H1 (cell line): ENCODE results near the gene COMP. TPM values are rescaled to one million over a fixed set of nuclear protein-coding genes. Genes with fewer than 3 reads are reported as not detected.

ENCODE experiments used
- CTCF ChIA-PET: fragments of 300-600 bp; sonication (Branson Sonifier 250); formaldehyde crosslinking; loops from one replicate; lab custom pipeline; 2021; ENCODE audit not compliant: partially characterized antibody; lab: Charles Lee
- POLR2A ChIA-PET: fragments of 300-600 bp; sonication (Branson Sonifier 250); formaldehyde crosslinking; loops from one replicate; lab custom pipeline; 2021; ENCODE audit warnings: inconsistent platforms; ENCODE audit not compliant: partially characterized antibody; lab: Charles Lee
- DNase-seq, 2 experiments: peaks; one replicate each; pipeline versions ENCODE4 v3.0.0 to v3.0.0-alpha.2; 2010 to 2022; ENCODE audit warnings: low spot score in 2 of 2, low read depth in 1 of 2, mixed read lengths in 1 of 2
- FAIRE-seq: peaks from 2 replicates; lab custom pipeline; 2011; peaks lifted over from hg19 to GRCh38; lab: Jason Lieb, UNC
- H2AFZ ChIP-seq: 2 replicates; pipeline ENCODE4 v1.8.1; 2012; ENCODE audit warnings: low read length, inconsistent platforms
- H2AK5ac ChIP-seq: 2 replicates; pipeline ENCODE4 v1.6.1; 2013; ENCODE audit warnings: low read depth, low read length
- H2BK120ac ChIP-seq: replicated peaks from 2 replicates; pipeline ENCODE3; 2013; ENCODE audit warnings: low read depth, low read length, inconsistent platforms
- H2BK12ac ChIP-seq: 2 replicates; pipeline ENCODE4 v1.6.1; 2013; ENCODE audit warnings: low read depth, low read length
- H2BK15ac ChIP-seq: 2 replicates; pipeline ENCODE4 v1.6.1; 2013; ENCODE audit warnings: low read length
- H2BK20ac ChIP-seq: 2 replicates; pipeline ENCODE4 v1.6.1; 2013; ENCODE audit warnings: low read length
- H2BK5ac ChIP-seq: 2 replicates; pipeline ENCODE4 v1.6.1; 2013; ENCODE audit warnings: low read depth, low read length
- H3K14ac ChIP-seq: 2 replicates; pipeline ENCODE4 v1.6.1; 2013; ENCODE audit warnings: inconsistent platforms; ENCODE audit not compliant: insufficient read length
- H3K18ac ChIP-seq: 2 replicates; pipeline ENCODE4 v1.6.1; 2013; ENCODE audit warnings: low read length; ENCODE audit errors: extremely low read depth
- H3K23ac ChIP-seq: 2 replicates; pipeline ENCODE4 v1.6.1; 2013; ENCODE audit warnings: inconsistent platforms; ENCODE audit not compliant: insufficient read length
- H3K23me2 ChIP-seq: 2 replicates; pipeline ENCODE4 v1.6.1; 2013; ENCODE audit warnings: low read depth, low read length
- H3K27ac ChIP-seq: 2 replicates; pipeline ENCODE4 v1.6.1; 2011; ENCODE audit warnings: low read depth, low read length, inconsistent platforms
- H3K27me3 ChIP-seq, 4 experiments: replicated peaks in 1 of 4; 1 replicate in 1 of 4; 2 replicates in 3 of 4; pipeline versions ENCODE4 v1.6.1 to v1.8.1; 2011 to 2013; ENCODE audit warnings: low read length in 3 of 4, mild to moderate bottlenecking in 3 of 4, inconsistent platforms in 2 of 4, mixed read lengths in 2 of 4, moderate library complexity in 1 of 4; ENCODE audit not compliant: control insufficient read depth in 3 of 4, insufficient read depth in 3 of 4; ENCODE audit errors: extremely low read depth in 1 of 4
- H3K36me3 ChIP-seq, 4 experiments: 2 replicates each; pipeline versions ENCODE4 v1.6.1 to v1.8.1; 2011 to 2013; ENCODE audit warnings: mild to moderate bottlenecking in 4 of 4, low read length in 3 of 4, moderate library complexity in 2 of 4, control low read depth in 1 of 4, inconsistent platforms in 1 of 4; ENCODE audit not compliant: insufficient read depth in 4 of 4, control insufficient read depth in 2 of 4
- H3K4ac ChIP-seq: replicated peaks from 2 replicates; pipeline ENCODE3; 2013; ENCODE audit warnings: low read length, low read depth, mixed read lengths, inconsistent platforms; ENCODE audit not compliant: insufficient read length
- H3K4me1 ChIP-seq, 4 experiments: replicated peaks in 1 of 4; 1 replicate in 1 of 4; 2 replicates in 3 of 4; pipeline versions ENCODE4 v1.6.1 to v1.8.1; 2011 to 2013; ENCODE audit warnings: low read length in 3 of 4, inconsistent platforms in 2 of 4, mixed read lengths in 1 of 4; ENCODE audit not compliant: insufficient read depth in 4 of 4, control insufficient read depth in 3 of 4
- H3K4me2 ChIP-seq, 2 experiments: 2 replicates each; pipeline versions ENCODE4 v1.6.1 to v1.8.1; 2011 to 2013; ENCODE audit warnings: low read depth in 2 of 2, low read length in 2 of 2, control low read depth in 1 of 2, inconsistent platforms in 1 of 2, mild to moderate bottlenecking in 1 of 2; ENCODE audit not compliant: insufficient read depth in 1 of 2
- H3K4me3 ChIP-seq, 4 experiments: fragments of 200-600, 300-600 bp in 1 of 4; sonication (generic), shearing (Covaris generic), sonication (Bioruptor Twin) in 1 of 4; 2 replicates each; pipeline versions ENCODE4 v1.5.1 to v1.8.1; 2011 to 2016; ENCODE audit warnings: low read length in 4 of 4, low read depth in 3 of 4, control low read depth in 2 of 4, inconsistent platforms in 2 of 4, mild to moderate bottlenecking in 2 of 4, mixed read lengths in 1 of 4, moderate library complexity in 1 of 4; ENCODE audit not compliant: insufficient read depth in 2 of 4; ENCODE audit errors: extremely low read depth in 1 of 4
- H3K56ac ChIP-seq: replicated peaks from 2 replicates; pipeline ENCODE3; 2013; ENCODE audit warnings: low read depth, mild to moderate bottlenecking, mixed read lengths, low read length, inconsistent platforms; ENCODE audit not compliant: insufficient read length
- H3K79me1 ChIP-seq: 2 replicates; pipeline ENCODE4 v1.6.1; 2013; ENCODE audit warnings: low read depth, low read length, control low read depth
- H3K79me2 ChIP-seq, 2 experiments: 2 replicates each; pipeline versions ENCODE4 v1.6.1 to v1.8.1; 2012 to 2013; ENCODE audit warnings: low read length in 2 of 2, mild to moderate bottlenecking in 2 of 2, inconsistent platforms in 1 of 2; ENCODE audit not compliant: insufficient read depth in 2 of 2, control insufficient read depth in 1 of 2
- H3K9ac ChIP-seq, 4 experiments: replicated peaks in 1 of 4; 1 replicate in 1 of 4; 2 replicates in 3 of 4; pipeline versions ENCODE4 v1.6.1 to v1.8.1; 2011 to 2013; ENCODE audit warnings: low read depth in 3 of 4, low read length in 3 of 4, control low read depth in 2 of 4, mild to moderate bottlenecking in 2 of 4, moderate library complexity in 2 of 4, inconsistent platforms in 1 of 4; ENCODE audit errors: extremely low read depth in 1 of 4
- H3K9me3 ChIP-seq, 2 experiments: 2 replicates each; pipeline versions ENCODE4 v1.6.1 to v1.8.1; 2012 to 2013; ENCODE audit warnings: mild to moderate bottlenecking in 2 of 2, moderate library complexity in 2 of 2, control low read depth in 1 of 2, inconsistent platforms in 1 of 2, low read depth in 1 of 2, low read length in 1 of 2, mixed read lengths in 1 of 2; ENCODE audit not compliant: insufficient read depth in 2 of 2
- H4K20me1 ChIP-seq, 2 experiments: replicated peaks in 1 of 2; 2 replicates each; pipeline versions ENCODE3 to v1.8.1; 2011 to 2013; ENCODE audit warnings: inconsistent platforms in 2 of 2, low read length in 2 of 2, mild to moderate bottlenecking in 1 of 2; ENCODE audit not compliant: insufficient read depth in 2 of 2, control insufficient read depth in 1 of 2
- H4K5ac ChIP-seq: 2 replicates; pipeline ENCODE4 v1.6.1; 2013; ENCODE audit warnings: low read length, low read depth, mixed read lengths, inconsistent platforms; ENCODE audit not compliant: insufficient read length
- H4K8ac ChIP-seq: 2 replicates; pipeline ENCODE4 v1.8.0; 2013; ENCODE audit warnings: mild to moderate bottlenecking, moderate library complexity, low read length, inconsistent platforms; ENCODE audit not compliant: insufficient read depth; ENCODE audit errors: extremely low read depth
- H4K91ac ChIP-seq: replicated peaks from 2 replicates; pipeline ENCODE3; 2013; ENCODE audit warnings: low read length, mixed read lengths, inconsistent platforms; ENCODE audit not compliant: insufficient read length
- CTBP2 ChIP-seq: IDR thresholded peaks from 2 replicates; pipeline ENCODE4 v1.7.0; 2011; ENCODE audit warnings: borderline replicate concordance, mild to moderate bottlenecking, moderate library complexity, mixed read lengths, low read length; ENCODE audit not compliant: insufficient read depth, insufficient read length
- POU5F1 ChIP-seq: IDR thresholded peaks from 2 replicates; pipeline ENCODE4 v1.6.1; 2011; ENCODE audit warnings: low read depth, mild to moderate bottlenecking, low read length, moderate library complexity
- RFX5 ChIP-seq: IDR thresholded peaks from 2 replicates; pipeline ENCODE4 v1.6.1; 2011; ENCODE audit warnings: low read depth, low read length, improper control_type of control experiment, borderline replicate concordance
- RXRA ChIP-seq: IDR thresholded peaks from 2 replicates; pipeline ENCODE4 v1.6.1; 2011; ENCODE audit warnings: low read depth, mild to moderate bottlenecking, low read length, moderate library complexity; ENCODE audit not compliant: insufficient read depth
- SIN3A ChIP-seq, 2 experiments: IDR thresholded peaks in 1 of 2; conservative IDR thresholded peaks in 1 of 2; 2 replicates each; pipeline ENCODE4 v1.6.1; 2011 to 2012; ENCODE audit warnings: low read length in 2 of 2, improper control_type of control experiment in 1 of 2, low read depth in 1 of 2, mild to moderate bottlenecking in 1 of 2
- SIRT6 ChIP-seq: IDR thresholded peaks from one replicate; pipeline ENCODE4 v1.7.1; 2012; ENCODE audit warnings: low read length, inconsistent platforms
- SP2 ChIP-seq: IDR thresholded peaks from 2 replicates; pipeline ENCODE4 v1.6.1; 2012; ENCODE audit warnings: mild to moderate bottlenecking, low read length, inconsistent platforms
- SP4 ChIP-seq: IDR thresholded peaks from 2 replicates; pipeline ENCODE4 v1.6.1; 2012; ENCODE audit warnings: low read length, inconsistent platforms
- SRF ChIP-seq: IDR thresholded peaks from 2 replicates; pipeline ENCODE4 v1.6.1; 2011; ENCODE audit warnings: mild to moderate bottlenecking, low read depth, low read length, moderate library complexity
- TAF7 ChIP-seq: optimal IDR thresholded peaks from 2 replicates; pipeline ENCODE3; 2011; ENCODE audit warnings: low read depth, mild to moderate bottlenecking, inconsistent platforms, low read length, moderate library complexity, borderline replicate concordance
- ZNF274 ChIP-seq: IDR thresholded peaks from 2 replicates; pipeline ENCODE4 v1.7.0; 2012; ENCODE audit warnings: low read length, borderline replicate concordance; ENCODE audit errors: extremely low read depth
- WGBS, 2 experiments: shearing (Covaris generic) in 1 of 2; methylation state at CpG; one replicate each; pipeline versions ENCODE4 v1.1.6 to v1.1.7; 2013 to 2015; ENCODE audit warnings: low lambda C conversion rate in 2 of 2, mixed read lengths in 2 of 2, inconsistent platforms in 1 of 2, low coverage in 1 of 2, missing lambda C conversion rate in 1 of 2; ENCODE audit not compliant: insufficient replicate concordance in 2 of 2, insufficient coverage in 1 of 2, insufficient read length in 1 of 2; ENCODE audit errors: extremely low coverage in 1 of 2, missing lambda C conversion rate in 1 of 2; 5-methylcytosine and 5-hydroxymethylcytosine counted together
- polyA plus RNA-seq, 7 experiments: library from polyadenylated mRNA; depleted of rRNA in 3 of 7; stranded (reverse) in 5 of 7; unstranded in 2 of 7; fragments of >200 nt in 5 of 7; fragments of 200-250 nt in 2 of 7; gene quantifications; 1 replicate in 5 of 7; 2 replicates in 1 of 7; 4 replicates in 1 of 7; pipeline versions ENCODE4 v1.2.1 to v1.2.3, GENCODE V29; 2011 to 2013; ENCODE audit warnings: missing spikeins in 2 of 7, mixed read lengths in 2 of 7
- total RNA-seq: library from RNA; stranded (reverse); fragmentation: NEBNext Ultra II Directional; extraction: Animal tissue kit (Norgen Biotek cat#: 25700); gene quantifications from 2 replicates; pipeline ENCODE4 v1.2.1, GENCODE V29; 2021
- TF ChIP-seq, protein P1 (sequence below): IDR thresholded peaks from 2 replicates; pipeline ENCODE4 v1.6.1; 2012; ENCODE audit warnings: inconsistent platforms
- TF ChIP-seq, protein P2 (sequence below): IDR thresholded peaks from 2 replicates; pipeline ENCODE4 v1.6.1; 2012; ENCODE audit warnings: inconsistent platforms

Gene COMP
- total and polyA plus RNA-seq, 2 of the 8 experiments (the other 6 are each of a cell fraction or from before 2014, with no cell fraction given), result 0.17 TPM

DNA sequence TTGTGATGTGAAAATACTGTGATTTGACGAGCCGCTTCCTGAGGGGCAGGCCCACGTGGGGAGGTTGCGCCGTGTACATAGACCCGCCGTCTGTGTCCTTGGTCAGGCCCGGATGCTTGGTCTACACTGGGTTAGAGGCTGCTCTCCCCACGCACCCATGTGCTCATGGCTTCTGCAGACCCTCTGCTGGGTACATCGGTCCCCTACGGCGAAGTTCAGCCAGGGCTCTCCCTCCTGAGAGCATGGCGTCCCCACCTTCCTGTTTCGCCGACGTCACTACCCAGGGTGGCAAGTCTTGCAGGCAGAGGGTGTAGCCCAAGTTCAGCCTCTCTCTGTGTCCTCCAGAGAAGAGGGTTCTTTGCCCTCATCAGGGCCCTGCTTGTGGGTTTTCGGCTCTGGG lies 11.0 kb downstream of the COMP start:
- peaks cover 22 to 92% (median 84%) of the 10 kb centered on the region in 4 experiments for H3K27me3 ChIP-seq
- no peak overlapping the region for H3K9ac ChIP-seq
- H2BK5ac ChIP-seq, result no peak overlapping the region
- H4K5ac ChIP-seq, result no peak overlapping the region
- no peak overlapping the region for H3K4ac ChIP-seq
- H2AK5ac ChIP-seq, result no peak overlapping the region
- H2AFZ ChIP-seq, result no peak overlapping the region
- no peak overlapping the region for H3K14ac ChIP-seq
- H3K23ac ChIP-seq, result no peak overlapping the region
- H3K4me3 ChIP-seq, result no peak overlapping the region
- H2BK120ac ChIP-seq, result no peak overlapping the region
- ChIA-PET POLR2A (interaction anchor here (0.6 to 1.1 kb wide), 3 partner anchors 9 to 87 kb away, joined by 3 read pairs; no protein-coding TSS in a partner anchor), CTCF (interaction anchor here (0.8 to 10.9 kb wide), 10 partner anchors 13 to 330 kb away, joined by 3 to 132 read pairs (median 3); no protein-coding TSS in a partner anchor)
- no peak for DNase-seq
- H3K27ac ChIP-seq, result no peak overlapping the region
- no peaks in the 10 kb centered on the region for H3K23me2 ChIP-seq
- 0 out of 2 replicates have a peak overlapping the region, but pooled peaks have one; percentile 39 for H2BK12ac ChIP-seq
- WGBS, 2 experiments, result 92% methylated on average over 17 of the region's 17 CpGs; no CpG with 5 or more reads in 1 of the 2 experiments
- H3K56ac ChIP-seq, result no peak overlapping the region
- no peak overlapping the region for H4K91ac ChIP-seq
- peaks cover 0 to 3% (median 3%) of the 10 kb centered on the region in 4 experiments; a peak in 3 of 7 replicates for H3K4me1 ChIP-seq
- no peak overlapping the region for H4K8ac ChIP-seq
- no peak overlapping the region for H2BK20ac ChIP-seq
- no peak overlapping the region for H3K18ac ChIP-seq
- FAIRE-seq, result no peak
- H3K36me3 ChIP-seq, result no peaks in the 10 kb centered on the region
- peaks cover 9 to 32% of the 10 kb centered on the region in 2 experiments for H4K20me1 ChIP-seq
- no peak overlapping the region for H3K4me2 ChIP-seq
- H2BK15ac ChIP-seq, result no peak overlapping the region
- H3K79me2 ChIP-seq, result no peaks in the 10 kb centered on the region
- no peaks in the 10 kb centered on the region for H3K9me3 ChIP-seq
- H3K79me1 ChIP-seq, result no peaks in the 10 kb centered on the region
- TF ChIP-seq SP4, result no peak
- TF ChIP-seq ZNF274, result no peak
- TF ChIP-seq CTBP2, result no peak
- TF ChIP-seq RFX5, result no peak
- no peak for TF ChIP-seq POU5F1
- TF ChIP-seq TAF7, result no peak
- TF ChIP-seq SIN3A (conservative IDR thresholded peaks at IDR 0.05 in 1 of 2, IDR thresholded peaks at IDR 0.05 in 1 of 2; ENCODE audit: low read depth in 1 of 2, low read length in 2 of 2), result no peak
- TF ChIP-seq, protein P1, sequence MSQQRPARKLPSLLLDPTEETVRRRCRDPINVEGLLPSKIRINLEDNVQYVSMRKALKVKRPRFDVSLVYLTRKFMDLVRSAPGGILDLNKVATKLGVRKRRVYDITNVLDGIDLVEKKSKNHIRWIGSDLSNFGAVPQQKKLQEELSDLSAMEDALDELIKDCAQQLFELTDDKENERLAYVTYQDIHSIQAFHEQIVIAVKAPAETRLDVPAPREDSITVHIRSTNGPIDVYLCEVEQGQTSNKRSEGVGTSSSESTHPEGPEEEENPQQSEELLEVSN, result no peak
- no peak for TF ChIP-seq SIRT6
- no peak for TF ChIP-seq SP2
- TF ChIP-seq SRF, result no peak
- no peak for TF ChIP-seq RXRA
- TF ChIP-seq, protein P2, sequence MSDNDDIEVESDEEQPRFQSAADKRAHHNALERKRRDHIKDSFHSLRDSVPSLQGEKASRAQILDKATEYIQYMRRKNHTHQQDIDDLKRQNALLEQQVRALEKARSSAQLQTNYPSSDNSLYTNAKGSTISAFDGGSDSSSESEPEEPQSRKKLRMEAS, result no peak
